GM12892 (cell line): ENCODE results near the gene REX1BD.

Experiments used
- POLR2A ChIP-seq: IDR thresholded peaks from 2 replicates; pipeline ENCODE4 v1.6.1; 2011; ENCODE audit warnings: low read depth, low read length, control low read depth
- POLR2AphosphoS5 ChIP-seq: IDR thresholded peaks from 2 replicates; pipeline ENCODE4 v1.6.1; 2011; ENCODE audit warnings: low read depth, low read length, control low read depth

DNA sequence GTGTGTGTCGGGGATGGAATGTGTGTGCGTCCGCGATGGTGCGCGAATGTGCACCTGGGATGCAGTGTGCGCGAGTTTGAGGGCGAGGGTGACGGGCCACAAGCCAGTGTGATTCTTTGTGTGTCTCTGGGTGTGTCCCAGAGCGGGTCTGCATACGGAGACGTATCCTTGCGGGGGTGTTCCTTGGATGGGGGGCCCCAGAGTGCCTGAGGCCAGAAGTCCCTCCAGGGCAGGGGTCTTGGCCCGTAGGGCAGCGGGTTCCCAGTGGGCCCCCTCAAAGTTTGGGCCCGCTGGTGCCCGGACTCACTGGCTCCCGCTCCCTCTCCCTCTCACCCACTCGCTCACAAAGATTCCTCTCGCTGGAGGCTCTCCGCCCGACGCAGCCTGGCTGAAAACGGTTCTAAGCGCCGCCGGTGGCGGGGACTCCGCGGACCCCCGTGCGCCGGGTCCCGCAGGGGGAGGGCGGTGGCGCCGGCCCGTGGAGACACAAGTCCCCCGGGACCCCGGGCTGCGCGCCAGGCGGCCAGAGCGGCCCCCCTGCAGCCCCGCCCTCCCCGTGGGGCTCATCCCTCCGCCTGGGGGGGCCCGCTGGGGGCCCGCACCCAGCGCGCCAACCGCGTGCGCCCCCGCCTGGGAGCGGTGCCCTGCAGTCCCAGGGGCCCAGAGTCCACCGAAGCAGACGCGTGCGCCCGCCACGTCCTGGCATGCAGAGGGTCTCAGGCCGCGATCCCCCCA, 17.1 kb downstream of the REX1BD start:
- TF ChIP-seq POLR2A (no peak), POLR2AphosphoS5 (no peak)
